Measurements from ENCODE around the gene TCP1. TPM values are rescaled to one million over a fixed set of nuclear protein-coding genes. Genes with fewer than 3 reads are reported as not detected.

Gene TCP1
- total and polyA plus RNA-seq, 2 of the 13 experiments (the other 11 are each of a cell fraction or from before 2014, with no cell fraction given) = 116 to 553 TPM

GRCh38 chr6:159790149-159790955, 950 bp upstream of the TCP1 start, which contains the start of gene MRPL18 (continued):
- TF ChIP-seq ZKSCAN1 (IDR thresholded peaks at IDR 0.05; ENCODE audit: low read length) (0 out of 2 replicates have a peak, but pooled peaks have one; percentile 18), MEIS2 (CRISPR knock-in tag; IDR thresholded peaks at IDR 0.05) (no peak; the same call in none of the 2 replicates), EHMT2 (IDR thresholded peaks at IDR 0.05; ENCODE audit: borderline replicate concordance, low read depth, low read length) (no peak), FOXO1 (CRISPR knock-in tag; IDR thresholded peaks at IDR 0.05) (peak; percentile 26; the same call in 1 of the 2 replicates), ELF1 (CRISPR knock-in tag; IDR thresholded peaks at IDR 0.05) (peak; percentile 98), ZSCAN5A (CRISPR knock-in tag; IDR thresholded peaks at IDR 0.05; ENCODE audit: borderline replicate concordance) (no peak), ZSCAN31 (CRISPR knock-in tag; IDR thresholded peaks at IDR 0.05; ENCODE audit: low read depth) (no peak; the same call in 1 of the 2 replicates), GPN1 (CRISPR knock-in tag; IDR thresholded peaks at IDR 0.05; ENCODE audit: borderline replicate concordance) (no peak), ZNF776 (CRISPR knock-in tag; IDR thresholded peaks at IDR 0.05) (no peak), MBNL3 (CRISPR knock-in tag; conservative IDR thresholded peaks at IDR 0.05) (no peak), SP4 (CRISPR knock-in tag; IDR thresholded peaks at IDR 0.05) (no peak; the same call in none of the 2 replicates), POLR2G (IDR thresholded peaks at IDR 0.05; ENCODE audit: low read depth, low read length) (peak; percentile 82), RFX3 (CRISPR knock-in tag; IDR thresholded peaks at IDR 0.05) (no peak), ZNF251 (CRISPR knock-in tag; IDR thresholded peaks at IDR 0.05) (no peak), HMGXB3 (CRISPR knock-in tag; IDR thresholded peaks at IDR 0.05; ENCODE audit: borderline replicate concordance) (no peak), CBX1 (IDR thresholded peaks at IDR 0.05; ENCODE audit: low read depth) (no peak), ZNF496 (CRISPR knock-in tag; IDR thresholded peaks at IDR 0.05; ENCODE audit: insufficient replicate concordance) (no peak), JUND (CRISPR knock-in tag; IDR thresholded peaks at IDR 0.05) (no peak), ZMAT5 (CRISPR knock-in tag; IDR thresholded peaks at IDR 0.05; ENCODE audit: borderline replicate concordance, low read depth) (no peak), SIN3A (IDR thresholded peaks at IDR 0.05; ENCODE audit: borderline replicate concordance, low read depth, low read length) (peak; percentile 87; the same call in 1 of the 2 replicates), GZF1 (CRISPR knock-in tag; IDR thresholded peaks at IDR 0.05) (no peak), TSC22D2 (CRISPR knock-in tag; IDR thresholded peaks at IDR 0.05; ENCODE audit: borderline replicate concordance) (no peak)

All from HepG2 (cell line).